ENCODE results near the gene EPHA3.

DNA sequence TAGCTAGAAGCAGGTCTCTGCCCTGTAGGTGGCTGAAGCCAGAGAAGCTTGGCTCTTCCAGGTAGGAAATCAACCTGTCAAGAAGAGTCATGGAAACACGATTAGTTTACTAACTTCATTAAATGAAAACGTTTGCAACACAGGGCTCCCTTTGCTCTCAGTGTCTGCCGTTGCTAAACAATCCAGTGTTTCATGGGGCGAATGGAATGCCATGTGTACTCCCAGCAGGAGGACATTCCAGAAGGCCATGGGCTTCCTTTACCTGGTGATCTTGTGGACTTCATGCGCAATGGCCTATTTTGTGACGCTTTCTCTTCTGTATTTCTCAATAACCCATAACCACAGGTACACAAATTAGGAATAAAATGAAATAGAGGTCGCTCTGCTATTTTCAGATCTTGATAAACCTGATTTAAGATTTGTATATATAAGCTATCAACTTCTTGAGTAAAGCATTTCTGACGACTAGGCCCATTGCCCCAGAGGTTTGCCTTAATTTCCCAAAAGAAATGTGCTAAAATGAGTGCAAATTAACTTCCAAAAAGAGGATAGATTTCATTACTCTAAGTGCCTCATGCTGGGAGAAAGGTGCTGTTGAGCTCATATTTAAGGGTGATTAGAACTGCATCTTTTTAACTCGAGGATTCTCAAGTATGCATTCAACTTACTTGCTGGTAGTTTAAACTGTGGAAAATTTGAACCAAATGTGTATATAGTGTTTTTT is 171.0 kb downstream of the EPHA3 start:
- TF ChIP-seq EZH2 (IDR thresholded peaks at IDR 0.05; ENCODE audit: insufficient read depth, low read length) (no peak), CTCF (IDR thresholded peaks at IDR 0.05; ENCODE audit: insufficient read depth, low read depth, low read length) (no peak)

Measured in astrocyte (in vitro differentiated cells and primary cell).